Muscle layer of duodenum (tissue), 2 donors: ENCODE data around the gene ZNF148.

Experiments
- H3K27ac ChIP-seq: one replicate; pipeline ENCODE4 v1.7.0; 2013; ENCODE audit warnings: mild to moderate bottlenecking, low read length
- H3K27me3 ChIP-seq: one replicate; pipeline ENCODE4 v1.7.0; 2013; ENCODE audit warnings: low read depth, mild to moderate bottlenecking, control low read depth, low read length
- H3K36me3 ChIP-seq, 2 donors: one replicate each; pipeline ENCODE4 v1.7.0; 2013; ENCODE audit warnings: low read length in 2 of 2, control low read depth in 1 of 2, mild to moderate bottlenecking in 1 of 2; ENCODE audit not compliant: insufficient read depth in 2 of 2, control insufficient read depth in 1 of 2
- H3K4me1 ChIP-seq, 2 donors: one replicate each; pipeline ENCODE4 v1.7.0; 2013; ENCODE audit warnings: low read length in 2 of 2, mild to moderate bottlenecking in 2 of 2, control low read depth in 1 of 2, moderate library complexity in 1 of 2; ENCODE audit not compliant: insufficient read depth in 2 of 2, control insufficient read depth in 1 of 2
- H3K4me3 ChIP-seq, 2 donors: one replicate each; pipeline ENCODE4 v1.7.0; 2013; ENCODE audit warnings: low read length in 2 of 2, low read depth in 1 of 2, mild to moderate bottlenecking in 1 of 2
- H3K9me3 ChIP-seq, 2 donors: one replicate each; pipeline ENCODE4 v1.7.0; 2013; ENCODE audit warnings: low read length in 2 of 2, control low read depth in 1 of 2, mild to moderate bottlenecking in 1 of 2; ENCODE audit not compliant: control insufficient read depth in 1 of 2
- donor health status: healthy.

The ZNF148 gene

GRCh38 chr3:125278155-125278554 is 97.0 kb downstream of the ZNF148 start:
- Histone ChIP-seq H3K36me3 (peaks cover 0 to 4% of the 10 kb centered on the region in 2 donors), H3K4me1 (no peaks in the 10 kb centered on the region), H3K4me3 (no peak overlapping the region), H3K9me3 (no peaks in the 10 kb centered on the region), H3K27me3 (no peaks in the 10 kb centered on the region), H3K27ac (no peak overlapping the region)

DNA sequence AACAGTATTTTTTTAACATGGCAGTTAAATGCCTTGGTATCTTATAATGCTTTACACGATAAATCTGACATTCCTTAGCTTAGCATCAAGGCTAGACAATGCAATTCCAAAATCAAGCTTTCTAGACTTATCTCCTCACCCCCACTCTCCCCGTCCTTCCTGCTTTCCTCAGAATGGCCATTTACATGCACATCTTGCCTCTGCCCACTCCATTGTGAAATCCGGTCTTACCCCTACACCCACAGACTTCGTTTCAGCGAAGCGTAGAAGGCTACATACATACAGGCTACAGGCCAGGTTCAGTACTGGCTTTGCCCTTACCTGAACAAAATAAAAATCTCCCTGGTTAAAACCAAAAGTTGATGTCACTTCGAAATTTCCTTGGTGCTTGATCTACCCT is 104.0 kb downstream of the ZNF148 start:
- Histone ChIP-seq H3K4me3 (no peak overlapping the region), H3K9me3 (peaks cover 0 to 2% of the 10 kb centered on the region in 2 donors), H3K4me1 (no peaks in the 10 kb centered on the region), H3K27ac (no peak overlapping the region), H3K36me3 (peaks cover 0 to 5% of the 10 kb centered on the region in 2 donors), H3K27me3 (no peaks in the 10 kb centered on the region)

- Histone ChIP-seq H3K9me3 (peaks cover 0 to 2% of the 10 kb centered on the region in 2 donors), H3K36me3 (peaks cover 0 to 12% of the 10 kb centered on the region in 2 donors), H3K27me3 (no peaks in the 10 kb centered on the region), H3K4me3 (no peak overlapping the region), H3K4me1 (no peaks in the 10 kb centered on the region), H3K27ac (no peak overlapping the region)
These were observed 107.7 kb downstream of the ZNF148 start for GRCh38 chr3:125267460-125267859.

- H3K9me3 ChIP-seq: peaks cover 0 to 2% of the 10 kb centered on the region in 2 donors
- no peaks in the 10 kb centered on the region for H3K4me1 ChIP-seq
- no peak overlapping the region for H3K27ac ChIP-seq
- H3K36me3 ChIP-seq: peaks cover 0 to 12% of the 10 kb centered on the region in 2 donors
- no peaks in the 10 kb centered on the region for H3K27me3 ChIP-seq
- H3K4me3 ChIP-seq: no peak overlapping the region
These were observed 108.2 kb downstream of the ZNF148 start for GRCh38 chr3:125266971-125267370.

GRCh38 chr3:125262161-125262560 is 113.0 kb downstream of the ZNF148 start:
- no peaks in the 10 kb centered on the region for H3K9me3 ChIP-seq
- no peak overlapping the region for H3K27ac ChIP-seq
- H3K27me3 ChIP-seq: no peaks in the 10 kb centered on the region
- no peak overlapping the region for H3K4me3 ChIP-seq
- H3K36me3 ChIP-seq: peaks cover 0 to 7% of the 10 kb centered on the region in 2 donors
- H3K4me1 ChIP-seq: no peaks in the 10 kb centered on the region

GRCh38 chr3:125261031-125261430 is 114.1 kb downstream of the ZNF148 start:
- H3K4me1 ChIP-seq: no peaks in the 10 kb centered on the region
- H3K36me3 ChIP-seq: peaks cover 0 to 7% of the 10 kb centered on the region in 2 donors
- H3K9me3 ChIP-seq: no peaks in the 10 kb centered on the region
- no peaks in the 10 kb centered on the region for H3K27me3 ChIP-seq
- no peak overlapping the region for H3K27ac ChIP-seq
- no peak overlapping the region for H3K4me3 ChIP-seq

- Histone ChIP-seq H3K27ac (no peak overlapping the region), H3K27me3 (no peaks in the 10 kb centered on the region), H3K4me3 (no peak overlapping the region), H3K4me1 (no peaks in the 10 kb centered on the region), H3K9me3 (no peaks in the 10 kb centered on the region), H3K36me3 (peaks cover 0 to 7% of the 10 kb centered on the region in 2 donors)
These were observed 115.0 kb downstream of the ZNF148 start for GRCh38 chr3:125260158-125260557.

DNA sequence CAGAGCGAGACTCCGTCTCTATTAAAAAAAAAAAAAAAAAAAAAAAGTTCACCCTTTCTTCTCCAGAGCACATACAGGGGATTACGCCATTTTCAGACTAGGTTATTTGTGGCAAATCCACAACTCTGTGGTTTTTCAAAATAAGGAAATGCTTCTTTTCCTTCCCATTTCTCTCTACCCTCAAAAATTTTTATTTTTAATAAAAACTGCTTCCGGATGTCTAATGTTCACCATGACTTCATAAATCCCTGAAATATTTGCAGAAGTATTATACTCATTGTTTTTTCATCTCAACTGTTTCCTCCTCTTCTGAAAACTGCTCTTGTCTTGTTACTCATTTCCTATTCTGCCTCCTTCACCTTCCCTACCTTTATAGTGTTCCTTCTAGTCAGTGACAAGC is 117.6 kb downstream of the ZNF148 start:
- Histone ChIP-seq H3K27ac (no peak overlapping the region), H3K4me1 (no peaks in the 10 kb centered on the region), H3K9me3 (no peaks in the 10 kb centered on the region), H3K36me3 (no peaks in the 10 kb centered on the region), H3K4me3 (no peak overlapping the region), H3K27me3 (no peaks in the 10 kb centered on the region)

- H3K4me3 ChIP-seq: no peak overlapping the region
- H3K36me3 ChIP-seq: no peaks in the 10 kb centered on the region
- no peak overlapping the region for H3K27ac ChIP-seq
- H3K4me1 ChIP-seq: no peaks in the 10 kb centered on the region
- no peaks in the 10 kb centered on the region for H3K9me3 ChIP-seq
- no peaks in the 10 kb centered on the region for H3K27me3 ChIP-seq
These were observed 118.5 kb downstream of the ZNF148 start for GRCh38 chr3:125256675-125257074.

GRCh38 chr3:125250973-125251372 is 124.2 kb downstream of the ZNF148 start:
- H3K4me3 ChIP-seq: no peak overlapping the region
- no peaks in the 10 kb centered on the region for H3K36me3 ChIP-seq

DNA sequence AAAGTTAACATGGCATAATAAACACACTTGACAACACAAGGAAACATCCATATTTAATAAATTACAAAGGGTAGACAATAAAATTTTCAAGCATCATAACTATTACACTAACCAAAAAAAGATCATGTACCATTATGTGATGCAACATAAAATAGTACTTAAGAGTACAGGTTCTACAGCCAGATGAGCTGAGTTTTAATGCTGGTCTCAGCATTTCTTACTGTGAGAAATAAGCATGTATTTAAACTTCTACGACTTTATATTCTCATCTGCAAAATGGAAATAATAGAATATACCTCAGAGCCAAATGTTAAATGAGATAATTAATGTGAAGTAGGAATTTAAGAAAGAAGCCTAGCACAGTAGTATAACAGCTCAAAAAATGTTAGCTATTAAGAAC is 128.9 kb downstream of the ZNF148 start:
- no peak overlapping the region for H3K27ac ChIP-seq
- no peaks in the 10 kb centered on the region for H3K27me3 ChIP-seq
- no peaks in the 10 kb centered on the region for H3K36me3 ChIP-seq

More at GRCh38 chr3:125250973-125251372, 124.2 kb downstream of the ZNF148 start:
- H3K4me1 ChIP-seq: no peaks in the 10 kb centered on the region
- H3K27ac ChIP-seq: no peak overlapping the region
- no peaks in the 10 kb centered on the region for H3K9me3 ChIP-seq
- H3K27me3 ChIP-seq: no peaks in the 10 kb centered on the region

GRCh38 chr3:125245521-125245920 is 129.6 kb downstream of the ZNF148 start:
- no peaks in the 10 kb centered on the region for H3K9me3 ChIP-seq
- H3K27me3 ChIP-seq: no peaks in the 10 kb centered on the region
- H3K4me3 ChIP-seq: no peak overlapping the region
- no peaks in the 10 kb centered on the region for H3K4me1 ChIP-seq
- no peak overlapping the region for H3K27ac ChIP-seq
- no peaks in the 10 kb centered on the region for H3K36me3 ChIP-seq

More for the DNA sequence above, 128.9 kb downstream of the ZNF148 start:
- Histone ChIP-seq H3K9me3 (no peaks in the 10 kb centered on the region), H3K4me3 (no peak overlapping the region), H3K4me1 (no peaks in the 10 kb centered on the region)
